Muscle layer of duodenum (tissue), 2 donors: ENCODE results near the gene CREB1.
"Not testable (repeated sequence)": the region's sequence is repeated elsewhere in the genome, so short reads cannot be mapped to it uniquely, and the experiment has no call there.

Source experiments
- H3K27ac ChIP-seq: one replicate; pipeline ENCODE4 v1.7.0; 2013; ENCODE audit warnings: mild to moderate bottlenecking, low read length
- H3K27me3 ChIP-seq: one replicate; pipeline ENCODE4 v1.7.0; 2013; ENCODE audit warnings: low read depth, mild to moderate bottlenecking, control low read depth, low read length
- H3K36me3 ChIP-seq, 2 donors: one replicate each; pipeline ENCODE4 v1.7.0; 2013; ENCODE audit warnings: low read length in 2 of 2, control low read depth in 1 of 2, mild to moderate bottlenecking in 1 of 2; ENCODE audit not compliant: insufficient read depth in 2 of 2, control insufficient read depth in 1 of 2
- H3K4me1 ChIP-seq, 2 donors: one replicate each; pipeline ENCODE4 v1.7.0; 2013; ENCODE audit warnings: low read length in 2 of 2, mild to moderate bottlenecking in 2 of 2, control low read depth in 1 of 2, moderate library complexity in 1 of 2; ENCODE audit not compliant: insufficient read depth in 2 of 2, control insufficient read depth in 1 of 2
- H3K4me3 ChIP-seq, 2 donors: one replicate each; pipeline ENCODE4 v1.7.0; 2013; ENCODE audit warnings: low read length in 2 of 2, low read depth in 1 of 2, mild to moderate bottlenecking in 1 of 2
- H3K9me3 ChIP-seq, 2 donors: one replicate each; pipeline ENCODE4 v1.7.0; 2013; ENCODE audit warnings: low read length in 2 of 2, control low read depth in 1 of 2, mild to moderate bottlenecking in 1 of 2; ENCODE audit not compliant: control insufficient read depth in 1 of 2
- donor health status: healthy.

The CREB1 gene

DNA sequence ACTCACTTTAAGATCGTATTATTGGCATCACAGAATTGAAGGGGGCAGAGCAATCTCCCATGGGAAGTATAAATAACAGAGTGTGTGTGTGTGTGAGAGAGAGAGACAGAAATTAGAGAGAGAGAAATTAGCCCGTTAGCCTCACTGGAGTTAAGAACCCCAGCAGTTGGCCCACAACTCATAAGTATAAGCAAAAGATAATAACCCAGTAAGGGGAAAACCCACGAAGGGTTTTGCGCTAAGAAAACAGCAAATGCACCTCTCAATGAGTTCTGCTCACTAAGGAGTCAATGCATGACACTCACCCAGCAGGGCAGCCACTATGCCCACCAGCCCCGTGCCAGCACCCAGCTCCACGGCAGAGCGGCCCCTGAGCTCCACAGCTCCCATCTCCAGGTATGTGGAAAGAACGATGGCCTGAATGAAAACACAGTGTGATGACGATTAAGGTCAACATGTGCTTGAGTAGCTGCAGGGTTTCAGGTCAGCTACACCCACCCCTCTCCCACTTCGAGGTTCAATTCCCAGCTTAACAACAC is 91.8 kb downstream of the CREB1 start:
- Histone ChIP-seq H3K27ac (no peak overlapping the region), H3K9me3 (no peaks in the 10 kb centered on the region), H3K36me3 (peaks cover 3 to 11% of the 10 kb centered on the region in 2 donors), H3K4me1 (peaks cover 7 to 20% of the 10 kb centered on the region in 2 donors), H3K27me3 (no peaks in the 10 kb centered on the region), H3K4me3 (no peak overlapping the region)

GRCh38 chr2:207624185-207625013 is 94.6 kb downstream of the CREB1 start:
- peak overlapping the region; percentile 91 to 94 for H3K4me3 ChIP-seq
- peaks cover 7 to 15% of the 10 kb centered on the region in 2 donors for H3K4me1 ChIP-seq
- no peaks in the 10 kb centered on the region for H3K27me3 ChIP-seq
- peak overlapping the region; percentile 83 for H3K27ac ChIP-seq
- H3K9me3 ChIP-seq: no peaks in the 10 kb centered on the region
- peaks cover 0 to 6% of the 10 kb centered on the region in 2 donors for H3K36me3 ChIP-seq

DNA sequence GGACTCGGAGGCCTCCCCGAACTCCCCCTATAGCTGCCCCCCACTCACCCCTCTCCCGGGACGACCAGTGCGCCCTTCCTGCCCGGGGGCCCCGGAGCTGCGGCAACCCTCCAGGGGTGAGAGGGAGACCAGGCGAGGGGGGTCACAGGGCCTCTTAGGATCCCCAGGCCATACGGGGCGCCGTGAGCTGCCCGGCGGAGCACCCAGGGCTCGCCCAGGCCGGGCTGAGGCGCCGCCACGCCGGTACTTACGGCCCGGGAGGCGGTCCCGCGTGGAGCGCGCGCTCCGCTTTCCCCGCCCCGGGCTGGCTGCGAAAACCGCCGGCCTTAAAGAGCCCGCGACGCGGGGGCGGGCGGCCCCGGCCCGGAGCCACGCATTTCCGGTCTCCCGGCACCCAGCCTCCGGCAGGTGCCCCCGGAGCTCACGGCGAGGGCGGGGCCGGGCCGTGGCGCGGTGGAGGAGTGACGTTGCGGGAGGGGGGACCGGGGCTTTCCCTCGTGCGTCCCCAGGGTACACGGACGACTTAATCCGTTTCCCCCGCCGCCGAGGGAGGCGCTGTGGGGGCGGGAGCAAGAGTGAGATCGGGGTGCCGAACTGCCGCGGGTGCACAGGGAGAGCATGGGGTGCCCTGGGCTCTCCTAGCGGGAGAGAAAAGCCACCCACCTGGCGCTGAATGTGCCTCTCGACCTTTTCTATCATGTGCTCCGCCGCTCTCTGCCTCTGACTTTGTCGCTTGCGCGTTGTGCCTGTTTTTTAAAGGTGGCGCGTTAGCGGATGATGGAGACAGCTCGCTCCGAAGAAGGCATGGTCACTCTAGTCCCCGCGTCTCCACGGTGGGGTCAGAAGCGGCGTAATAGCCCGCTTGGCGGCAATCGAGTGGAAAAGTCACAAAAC is 95.5 kb downstream of the CREB1 start, which contains the start of gene METTL21A:
METTL21A (minus strand) TSS at position 381 of the 894 bp plus-strand sequence. CDS start 1,019 bp downstream, outside the sequence.
- Histone ChIP-seq H3K9me3 (no peaks in the 10 kb centered on the region), H3K27me3 (no peaks in the 10 kb centered on the region), H3K27ac (peak within 1 kb of the TSS; percentile 83), H3K4me3 (peak within 1 kb of the TSS; percentile 94), H3K36me3 (peaks cover 0 to 6% of the 10 kb centered on the region in 2 donors), H3K4me1 (peaks cover 7 to 15% of the 10 kb centered on the region in 2 donors)

DNA sequence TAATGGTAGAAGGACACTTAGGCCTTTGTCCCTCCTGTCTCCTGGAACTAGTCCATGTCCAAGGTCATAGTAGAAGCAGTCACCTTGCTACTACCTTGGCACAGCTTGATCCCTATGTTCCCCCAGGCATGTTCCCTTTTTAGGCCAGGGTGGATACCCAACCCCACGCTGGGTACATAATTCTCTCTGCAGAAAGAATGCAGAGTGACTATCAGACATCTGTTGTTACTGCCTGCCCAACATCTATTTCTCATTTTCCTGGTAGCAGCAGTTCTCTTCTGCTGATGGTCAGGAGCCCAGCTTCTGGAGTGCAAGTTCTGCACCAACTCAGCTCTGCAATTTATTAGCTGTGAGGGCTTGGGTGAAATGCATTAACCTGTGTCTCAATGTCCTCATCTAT is 99.8 kb downstream of the CREB1 start:
- no peaks in the 10 kb centered on the region for H3K9me3 ChIP-seq
- no peak overlapping the region for H3K27ac ChIP-seq
- H3K4me1 ChIP-seq: no peaks in the 10 kb centered on the region
- H3K4me3 ChIP-seq: no peak overlapping the region
- no peaks in the 10 kb centered on the region for H3K27me3 ChIP-seq
- no peaks in the 10 kb centered on the region for H3K36me3 ChIP-seq

- Histone ChIP-seq H3K36me3 (no peaks in the 10 kb centered on the region), H3K4me3 (no peak overlapping the region), H3K9me3 (no peaks in the 10 kb centered on the region)
These were observed 100.7 kb downstream of the CREB1 start for GRCh38 chr2:207630491-207630890.

DNA sequence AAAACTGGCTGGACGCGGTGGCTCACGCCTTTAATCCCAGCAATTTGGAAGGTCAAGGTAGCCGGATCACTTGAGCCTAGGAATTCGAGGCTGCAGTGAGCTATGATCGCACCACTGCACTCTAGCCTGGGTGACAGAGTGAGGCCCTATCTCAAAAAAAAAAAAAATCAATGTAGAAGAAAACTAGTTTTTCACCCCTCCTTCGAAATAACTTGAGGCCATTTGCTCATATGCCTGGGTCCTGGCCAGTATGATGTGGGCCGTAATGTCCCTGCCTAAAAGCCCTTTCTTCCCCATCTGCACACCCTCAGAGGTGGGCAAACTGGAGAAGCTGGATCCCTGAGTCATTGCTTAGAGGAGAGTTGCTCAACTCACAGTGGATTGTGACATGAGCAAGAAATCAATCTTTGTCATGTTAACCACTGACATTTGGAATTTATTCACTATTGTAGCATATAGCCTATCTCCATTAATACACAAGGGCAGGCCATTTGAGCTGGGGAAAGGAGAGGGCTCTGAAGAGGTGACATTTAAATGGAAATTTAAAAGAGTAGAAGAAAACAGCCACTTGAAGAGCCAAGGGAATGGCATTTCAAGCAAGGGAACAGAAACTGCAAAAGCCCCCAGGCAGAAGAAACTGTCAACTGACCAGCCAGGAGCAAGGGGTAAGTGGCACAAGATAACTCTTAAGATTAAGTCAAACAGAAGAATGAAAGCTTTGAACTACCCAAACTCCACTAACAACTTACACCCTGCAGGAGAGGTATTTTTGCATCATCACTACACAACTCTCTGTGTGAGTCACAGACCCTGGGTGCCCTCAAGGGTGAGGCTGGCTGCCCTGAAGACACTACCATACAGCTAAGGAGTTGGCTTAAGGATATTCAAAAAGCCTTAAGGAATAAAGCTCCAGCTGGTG is 103.1 kb downstream of the CREB1 start:
- Histone ChIP-seq H3K27me3 (no peaks in the 10 kb centered on the region), H3K9me3 (no peaks in the 10 kb centered on the region), H3K4me3 (no peak overlapping the region), H3K4me1 (no peaks in the 10 kb centered on the region), H3K27ac (no peak overlapping the region), H3K36me3 (no peaks in the 10 kb centered on the region)

More at GRCh38 chr2:207630491-207630890, 100.7 kb downstream of the CREB1 start:
- Histone ChIP-seq H3K27ac (no peak overlapping the region), H3K4me1 (no peaks in the 10 kb centered on the region), H3K27me3 (no peaks in the 10 kb centered on the region)

- no peaks in the 10 kb centered on the region for H3K4me1 ChIP-seq
- no peak overlapping the region for H3K27ac ChIP-seq
- H3K27me3 ChIP-seq: no peaks in the 10 kb centered on the region
- no peaks in the 10 kb centered on the region for H3K9me3 ChIP-seq
- no peaks in the 10 kb centered on the region for H3K36me3 ChIP-seq
- H3K4me3 ChIP-seq: no peak overlapping the region
These were observed 103.9 kb downstream of the CREB1 start for GRCh38 chr2:207633686-207634085.

DNA sequence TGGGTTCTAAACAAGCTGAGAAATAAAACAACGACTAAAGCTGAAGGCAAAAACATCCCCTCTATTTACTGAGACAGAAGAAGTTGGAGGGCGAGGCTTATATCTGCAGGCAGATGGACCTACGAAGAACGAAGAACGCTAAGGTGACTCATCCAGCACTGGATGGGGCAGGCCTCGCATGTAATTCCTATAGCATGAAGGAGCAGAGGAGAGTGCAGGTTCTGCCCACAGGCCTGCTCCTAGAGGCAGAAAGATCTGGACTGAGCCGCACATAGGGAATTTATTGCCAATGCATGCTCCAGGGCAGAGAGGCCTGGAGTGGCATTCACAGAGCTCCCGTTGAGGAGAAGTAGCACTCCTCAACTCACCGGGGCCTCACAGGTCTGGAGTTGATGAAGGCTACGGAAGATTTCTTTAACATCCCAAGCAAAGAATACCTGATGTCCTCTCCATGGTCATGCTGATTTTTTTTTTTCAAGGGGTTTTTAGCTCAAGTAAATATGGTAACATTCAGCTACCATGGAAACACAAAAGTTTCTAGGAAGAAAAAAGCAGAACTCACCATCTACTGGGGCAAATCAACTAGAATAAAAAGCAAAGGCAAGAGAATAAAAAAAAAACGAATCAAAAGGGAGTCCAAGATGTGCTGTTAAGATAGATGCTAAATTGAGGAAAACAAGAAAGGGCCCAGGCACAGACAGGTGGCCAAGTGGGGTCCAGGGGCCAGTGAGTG is 105.9 kb downstream of the CREB1 start:
- Histone ChIP-seq H3K4me1 (no peaks in the 10 kb centered on the region), H3K4me3 (no peak overlapping the region), H3K27ac (no peak overlapping the region), H3K9me3 (peaks cover 0 to under 1% of the 10 kb centered on the region in 2 donors), H3K36me3 (no peaks in the 10 kb centered on the region), H3K27me3 (no peaks in the 10 kb centered on the region)

DNA sequence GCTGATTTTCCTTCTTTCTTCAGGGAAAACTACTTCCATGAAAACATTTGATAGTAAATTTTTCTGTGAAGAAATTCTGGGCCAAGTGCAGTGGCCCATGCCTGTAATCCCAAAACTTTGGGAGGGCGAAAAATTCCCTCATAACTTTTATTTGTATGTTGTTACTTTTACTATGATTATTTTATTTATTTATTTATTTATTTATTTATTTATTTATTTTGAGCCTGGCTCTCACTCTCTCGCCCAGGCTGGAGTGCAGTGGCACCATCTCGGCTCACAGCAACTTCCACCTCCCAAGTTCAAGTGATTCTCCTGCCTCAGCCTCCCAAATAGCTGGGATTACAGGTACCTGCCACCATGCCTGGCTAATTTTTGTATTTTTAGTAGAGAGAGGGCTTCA is 109.5 kb downstream of the CREB1 start:
- H3K27me3 ChIP-seq, H3K36me3 ChIP-seq, H3K4me1 ChIP-seq, H3K4me3 ChIP-seq, H3K27ac ChIP-seq, H3K9me3 ChIP-seq: not testable (repeated sequence)

DNA sequence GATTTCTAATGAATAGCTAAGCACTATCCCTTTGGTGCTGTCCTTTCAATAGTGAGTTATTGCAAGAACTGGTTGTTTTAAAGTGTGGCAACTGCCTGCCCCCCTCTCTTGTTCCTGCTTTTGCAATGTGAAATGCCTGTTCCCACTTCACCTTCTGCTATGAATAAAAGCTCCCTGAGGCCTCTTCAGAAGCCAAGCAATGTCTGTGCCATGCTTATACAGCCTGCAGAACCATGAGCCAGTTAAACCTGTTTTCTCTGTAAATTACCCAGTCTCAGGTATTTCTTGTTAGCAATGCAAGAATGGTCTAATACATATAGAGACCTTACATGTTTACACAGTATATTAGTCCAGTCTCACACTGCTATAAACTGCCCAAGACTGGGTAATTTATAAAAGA is 110.4 kb downstream of the CREB1 start:
- H3K27ac ChIP-seq: no peak overlapping the region
- H3K36me3 ChIP-seq: no peaks in the 10 kb centered on the region
- H3K4me3 ChIP-seq: no peak overlapping the region
- H3K4me1 ChIP-seq: no peaks in the 10 kb centered on the region
- peaks cover 0 to 4% of the 10 kb centered on the region in 2 donors for H3K9me3 ChIP-seq
- H3K27me3 ChIP-seq: no peaks in the 10 kb centered on the region
